Activated naive CD8-positive, alpha-beta T cell treated with anti-CD3 and anti-CD28 coated beads for 36 hours (primary cell): ENCODE measurements around the gene RAB31. TPM values are rescaled to one million over a fixed set of nuclear protein-coding genes. Genes with fewer than 3 reads are reported as not detected.

Experiments used
- DNase-seq: peaks from one replicate; pipeline ENCODE4 v3.0.0; 2021
- H3K27ac Mint-ChIP-seq: one replicate; pipeline ENCODE4 v1.8.0; 2022; ENCODE audit warnings: mild to moderate bottlenecking, moderate library complexity, mixed read lengths
- H3K27me3 Mint-ChIP-seq: one replicate; pipeline ENCODE4 v1.8.0; 2022; ENCODE audit warnings: mild to moderate bottlenecking, mixed read lengths
- H3K36me3 Mint-ChIP-seq: one replicate; pipeline ENCODE4 v1.8.0; 2021; ENCODE audit warnings: mild to moderate bottlenecking, mixed read lengths
- H3K4me1 Mint-ChIP-seq: one replicate; pipeline ENCODE4 v1.8.0; 2021; ENCODE audit warnings: mixed read lengths
- H3K4me3 Mint-ChIP-seq: one replicate; pipeline ENCODE4 v1.8.0; 2022; ENCODE audit warnings: mild to moderate bottlenecking, moderate library complexity, mixed read lengths
- H3K9me3 Mint-ChIP-seq: one replicate; pipeline ENCODE4 v1.8.0; 2022; ENCODE audit warnings: mixed read lengths
- total RNA-seq, 2 experiments: library from RNA; stranded (reverse); gene quantifications; one replicate each; pipeline ENCODE4 v1.2.3, GENCODE V29; 2021

RAB31 gene
- total RNA-seq, 2 experiments from 2014 or later: 0.70 to 0.78 TPM

GRCh38 chr18:9715088-9715343, 6.9 kb downstream of the RAB31 start:
- peaks cover 69% of the 10 kb centered on the region for H3K27me3 Mint-ChIP-seq

GRCh38 chr18:9715978-9716774, 8.1 kb downstream of the RAB31 start:
- no peak overlapping the region for H3K4me3 Mint-ChIP-seq
- no peak for DNase-seq
- H3K9me3 Mint-ChIP-seq: peaks cover 2% of the 10 kb centered on the region
- no peak overlapping the region for H3K27ac Mint-ChIP-seq
- no peaks in the 10 kb centered on the region for H3K36me3 Mint-ChIP-seq
- peaks cover 58% of the 10 kb centered on the region for H3K27me3 Mint-ChIP-seq
- peaks cover 6% of the 10 kb centered on the region for H3K4me1 Mint-ChIP-seq

More at GRCh38 chr18:9715088-9715343, 6.9 kb downstream of the RAB31 start:
- no peak overlapping the region for H3K4me3 Mint-ChIP-seq
- no peak overlapping the region for H3K27ac Mint-ChIP-seq
- H3K9me3 Mint-ChIP-seq: peaks cover 2% of the 10 kb centered on the region
- no peak for DNase-seq
- no peaks in the 10 kb centered on the region for H3K36me3 Mint-ChIP-seq
- H3K4me1 Mint-ChIP-seq: peaks cover 12% of the 10 kb centered on the region

- peaks cover 53% of the 10 kb centered on the region for H3K27me3 Mint-ChIP-seq
- peaks cover under 1% of the 10 kb centered on the region for H3K4me1 Mint-ChIP-seq
Measured at GRCh38 chr18:9716780-9717563, 8.9 kb downstream of the RAB31 start.

DNA sequence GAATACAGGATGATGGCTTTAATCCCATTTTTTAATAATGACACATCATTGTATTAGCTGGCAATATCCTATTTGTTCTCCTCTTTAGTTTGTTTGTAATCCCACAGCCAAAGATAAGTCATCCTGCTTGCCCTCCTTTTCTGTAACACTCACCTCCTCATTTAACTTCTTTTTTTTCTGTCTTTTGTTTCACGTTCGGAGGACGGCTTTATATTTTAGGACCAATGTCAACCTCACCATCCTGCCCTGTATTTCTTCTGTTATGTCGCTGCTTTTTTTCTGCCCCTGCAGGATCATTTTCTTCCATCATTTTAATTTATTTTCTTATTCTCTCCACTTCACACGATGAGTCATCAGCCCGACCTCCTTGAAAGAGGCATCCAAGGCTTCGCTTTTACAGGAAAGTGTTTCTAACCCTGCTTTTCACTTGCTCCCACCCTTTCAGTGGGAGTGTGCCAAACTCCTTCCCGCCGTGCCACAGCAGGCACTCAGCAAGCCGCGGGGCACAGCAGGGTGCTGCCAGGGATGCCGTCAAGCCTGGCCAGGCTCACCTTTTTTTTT, 11.4 kb downstream of the RAB31 start:
- Mint-ChIP-seq H3K27ac (no peak overlapping the region), H3K4me1 (no peaks in the 10 kb centered on the region), H3K9me3 (peaks cover 2% of the 10 kb centered on the region), H3K4me3 (no peak overlapping the region), H3K36me3 (no peaks in the 10 kb centered on the region), H3K27me3 (peaks cover 30% of the 10 kb centered on the region)
- no peak for DNase-seq

More at GRCh38 chr18:9716780-9717563, 8.9 kb downstream of the RAB31 start:
- peaks cover 2% of the 10 kb centered on the region for H3K9me3 Mint-ChIP-seq
- no peaks in the 10 kb centered on the region for H3K36me3 Mint-ChIP-seq
- DNase-seq: no peak
- H3K4me3 Mint-ChIP-seq: no peak overlapping the region
- H3K27ac Mint-ChIP-seq: no peak overlapping the region

GRCh38 chr18:9720327-9720726, 12.2 kb downstream of the RAB31 start:
- H3K36me3 Mint-ChIP-seq: no peaks in the 10 kb centered on the region
- DNase-seq: no peak
- H3K27me3 Mint-ChIP-seq: peaks cover 21% of the 10 kb centered on the region
- H3K9me3 Mint-ChIP-seq: peaks cover 2% of the 10 kb centered on the region
- no peak overlapping the region for H3K4me3 Mint-ChIP-seq
- H3K4me1 Mint-ChIP-seq: no peaks in the 10 kb centered on the region
- H3K27ac Mint-ChIP-seq: no peak overlapping the region

DNA sequence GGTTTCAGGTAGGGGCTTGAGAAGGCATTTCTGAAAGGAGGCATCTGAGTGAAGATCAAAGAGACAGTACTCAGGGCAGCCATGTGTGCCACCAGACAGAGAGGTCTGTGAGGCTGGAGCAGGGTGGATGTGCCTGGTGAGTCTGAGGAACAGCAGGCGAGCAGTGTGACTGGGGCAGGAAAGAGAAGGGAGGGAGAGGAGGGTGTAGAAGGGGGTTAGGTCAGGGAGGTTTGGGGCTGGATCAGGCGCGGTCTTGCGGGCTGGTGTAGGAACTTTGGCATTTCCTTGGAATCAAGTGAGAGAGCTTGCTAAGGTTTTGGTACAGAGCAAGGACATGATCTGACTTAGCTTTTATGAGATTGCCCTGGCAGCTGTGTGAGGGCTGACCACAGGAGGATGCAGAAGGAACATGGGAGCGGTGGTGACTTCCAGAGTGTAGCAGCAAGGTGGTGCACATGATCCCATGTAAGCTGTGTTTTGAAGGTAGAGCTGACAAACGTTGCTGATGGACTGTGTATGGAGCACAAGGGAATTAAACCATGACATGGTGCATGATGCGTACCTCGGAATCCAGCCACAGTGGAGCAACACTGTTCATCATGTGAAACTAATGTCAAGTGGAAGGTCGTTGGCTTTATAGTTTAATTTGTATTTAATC, 13.9 kb downstream of the RAB31 start:
- Mint-ChIP-seq H3K4me3 (no peak overlapping the region), H3K27me3 (peaks cover 12% of the 10 kb centered on the region), H3K9me3 (peaks cover 2% of the 10 kb centered on the region), H3K4me1 (no peaks in the 10 kb centered on the region), H3K27ac (no peak overlapping the region), H3K36me3 (no peaks in the 10 kb centered on the region)
- DNase-seq: no peak

- Mint-ChIP-seq H3K4me3 (no peak overlapping the region), H3K27me3 (peaks cover 6% of the 10 kb centered on the region), H3K27ac (no peak overlapping the region), H3K4me1 (no peaks in the 10 kb centered on the region), H3K36me3 (no peaks in the 10 kb centered on the region), H3K9me3 (peaks cover 2% of the 10 kb centered on the region)
- DNase-seq: no peak
Measured at GRCh38 chr18:9722691-9723090, 14.6 kb downstream of the RAB31 start.

GRCh38 chr18:9724797-9725585, 16.9 kb downstream of the RAB31 start:
- no peak overlapping the region for H3K27ac Mint-ChIP-seq
- H3K4me1 Mint-ChIP-seq: no peaks in the 10 kb centered on the region
- peaks cover 2% of the 10 kb centered on the region for H3K9me3 Mint-ChIP-seq
- H3K4me3 Mint-ChIP-seq: no peak overlapping the region
- no peaks in the 10 kb centered on the region for H3K36me3 Mint-ChIP-seq
- H3K27me3 Mint-ChIP-seq: no peaks in the 10 kb centered on the region
- DNase-seq: no peak

DNA sequence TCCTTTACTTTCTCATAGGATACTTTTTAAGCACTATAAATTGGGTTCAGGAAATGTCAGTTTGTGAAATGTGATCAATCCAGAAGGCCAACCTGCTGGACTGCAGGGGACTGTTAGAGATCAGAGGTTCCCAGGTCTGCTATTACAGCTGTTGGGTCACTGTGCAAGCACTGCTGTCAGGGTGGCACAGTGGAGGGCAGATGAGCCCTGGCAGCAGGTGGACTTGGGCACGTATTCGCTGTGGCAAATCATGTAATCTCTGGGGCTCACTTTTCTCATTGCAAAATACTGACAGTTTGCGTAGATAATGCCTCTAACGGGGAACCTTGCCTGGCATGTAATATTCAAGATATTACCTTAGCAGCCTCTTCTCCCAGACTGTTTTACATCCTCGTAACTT, 18.1 kb downstream of the RAB31 start:
- peaks cover 2% of the 10 kb centered on the region for H3K9me3 Mint-ChIP-seq

GRCh38 chr18:9726936-9727335, 18.8 kb downstream of the RAB31 start:
- Mint-ChIP-seq H3K4me1 (no peaks in the 10 kb centered on the region), H3K4me3 (no peak overlapping the region), H3K27ac (no peak overlapping the region), H3K36me3 (no peaks in the 10 kb centered on the region), H3K9me3 (peaks cover 2% of the 10 kb centered on the region), H3K27me3 (peaks cover 4% of the 10 kb centered on the region)
- DNase-seq: no peak

More for the DNA sequence above, 18.1 kb downstream of the RAB31 start:
- Mint-ChIP-seq H3K4me1 (no peaks in the 10 kb centered on the region), H3K36me3 (no peaks in the 10 kb centered on the region), H3K27ac (no peak overlapping the region), H3K4me3 (no peak overlapping the region), H3K27me3 (peaks cover 4% of the 10 kb centered on the region)
- no peak for DNase-seq

DNA sequence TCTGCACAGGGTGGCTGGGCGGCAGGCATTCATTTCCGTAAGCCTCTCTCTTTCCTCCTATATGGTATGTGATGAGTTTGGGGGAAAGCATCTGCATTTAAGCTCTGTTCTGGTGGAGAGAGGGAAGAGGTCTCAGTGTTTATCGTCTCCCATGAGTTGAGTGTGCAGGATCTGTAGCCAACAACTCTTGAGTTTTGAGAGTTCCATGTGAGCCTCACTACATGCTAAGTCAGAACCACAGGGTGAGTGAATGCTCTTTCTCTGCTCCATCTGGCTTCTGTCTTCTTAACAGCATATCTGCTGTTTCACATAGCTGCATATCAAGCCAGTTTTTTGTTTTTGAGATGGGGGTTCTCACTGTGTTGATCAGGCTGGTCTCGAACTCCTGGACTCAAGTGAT, 22.7 kb downstream of the RAB31 start:
- Mint-ChIP-seq H3K27ac (no peak overlapping the region), H3K9me3 (no peaks in the 10 kb centered on the region), H3K4me1 (peaks cover 5% of the 10 kb centered on the region), H3K4me3 (no peak overlapping the region), H3K36me3 (no peaks in the 10 kb centered on the region), H3K27me3 (peaks cover 23% of the 10 kb centered on the region)
- no peak for DNase-seq

GRCh38 chr18:9731380-9731779, 23.3 kb downstream of the RAB31 start:
- Mint-ChIP-seq H3K9me3 (no peaks in the 10 kb centered on the region), H3K4me3 (no peak overlapping the region), H3K36me3 (no peaks in the 10 kb centered on the region), H3K27me3 (peaks cover 26% of the 10 kb centered on the region), H3K4me1 (peaks cover 5% of the 10 kb centered on the region), H3K27ac (no peak overlapping the region)
- no peak for DNase-seq

GRCh38 chr18:9732031-9732430, 23.9 kb downstream of the RAB31 start:
- Mint-ChIP-seq H3K27ac (no peak overlapping the region), H3K4me1 (peaks cover 5% of the 10 kb centered on the region), H3K36me3 (no peaks in the 10 kb centered on the region), H3K27me3 (peaks cover 26% of the 10 kb centered on the region), H3K4me3 (no peak overlapping the region), H3K9me3 (no peaks in the 10 kb centered on the region)
- no peak for DNase-seq

GRCh38 chr18:9734189-9734588, 26.1 kb downstream of the RAB31 start:
- Mint-ChIP-seq H3K27me3 (peaks cover 26% of the 10 kb centered on the region), H3K36me3 (no peaks in the 10 kb centered on the region), H3K4me3 (no peak overlapping the region)

More at GRCh38 chr18:9734189-9734588, 26.1 kb downstream of the RAB31 start:
- H3K4me1 Mint-ChIP-seq: peaks cover 5% of the 10 kb centered on the region
- no peak for DNase-seq
- no peaks in the 10 kb centered on the region for H3K9me3 Mint-ChIP-seq
- H3K27ac Mint-ChIP-seq: no peak overlapping the region
